Astrocyte (in vitro differentiated cells and primary cell): Measurements from ENCODE around the gene ITGAE. TPM values are rescaled to one million over a fixed set of nuclear protein-coding genes. Genes with fewer than 3 reads are reported as not detected.

ENCODE experiments used
- DNase-seq: peaks from one replicate; pipeline ENCODE4 v3.0.0-alpha.2; 2010; ENCODE audit warnings: low read depth
- FAIRE-seq: peaks from 2 replicates; lab custom pipeline; 2011; peaks lifted over from hg19 to GRCh38; lab: Jason Lieb, UNC
- H2AFZ ChIP-seq: 2 replicates; pipeline ENCODE4 v1.6.0; 2012; ENCODE audit warnings: low read depth, low read length, inconsistent platforms
- H3K27ac ChIP-seq: 2 replicates; pipeline ENCODE4 v1.5.1; 2011; ENCODE audit warnings: low read depth, low read length, inconsistent platforms
- H3K27me3 ChIP-seq: 2 replicates; pipeline ENCODE4 v1.6.0; 2011; ENCODE audit warnings: low read length, inconsistent platforms; ENCODE audit not compliant: insufficient read depth
- H3K36me3 ChIP-seq: 2 replicates; pipeline ENCODE4 v1.5.1; 2011; ENCODE audit warnings: low read length, inconsistent platforms; ENCODE audit not compliant: insufficient read depth
- H3K4me1 ChIP-seq: 2 replicates; pipeline ENCODE4 v1.5.1; 2011; ENCODE audit warnings: low read length, inconsistent platforms; ENCODE audit not compliant: insufficient read depth
- H3K4me2 ChIP-seq: 2 replicates; pipeline ENCODE4 v1.6.0; 2012; ENCODE audit warnings: low read length, inconsistent platforms
- H3K4me3 ChIP-seq: 2 replicates; pipeline ENCODE4 v1.5.1; 2011; ENCODE audit warnings: low read depth, mild to moderate bottlenecking, low read length, inconsistent platforms; ENCODE audit not compliant: insufficient read depth
- H3K79me2 ChIP-seq: 2 replicates; pipeline ENCODE4 v1.6.0; 2012; ENCODE audit warnings: mild to moderate bottlenecking, low read length, inconsistent platforms; ENCODE audit not compliant: insufficient read depth
- H3K9ac ChIP-seq: 2 replicates; pipeline ENCODE4 v1.6.0; 2012; ENCODE audit warnings: mild to moderate bottlenecking, low read length, inconsistent platforms
- H3K9me3 ChIP-seq: 2 replicates; pipeline ENCODE4 v1.5.1; 2012; ENCODE audit warnings: low read depth, mild to moderate bottlenecking, low read length, inconsistent platforms; ENCODE audit not compliant: insufficient read depth
- H4K20me1 ChIP-seq: 2 replicates; pipeline ENCODE4 v1.6.0; 2012; ENCODE audit warnings: low read length, inconsistent platforms; ENCODE audit not compliant: insufficient read depth
- H3K27ac Mint-ChIP-seq: one replicate; pipeline ENCODE4 v1.8.0; 2021; ENCODE audit warnings: mild to moderate bottlenecking, mixed read lengths; ENCODE audit not compliant: unreplicated experiment
- H3K27me3 Mint-ChIP-seq: one replicate; pipeline ENCODE4 v1.8.0; 2021; ENCODE audit warnings: low read depth, mixed read lengths; ENCODE audit not compliant: unreplicated experiment
- H3K36me3 Mint-ChIP-seq: one replicate; pipeline ENCODE4 v1.8.0; 2021; ENCODE audit warnings: low read depth, mixed read lengths; ENCODE audit not compliant: unreplicated experiment
- H3K4me1 Mint-ChIP-seq: one replicate; pipeline ENCODE4 v1.8.0; 2021; ENCODE audit warnings: low read depth, mixed read lengths; ENCODE audit not compliant: unreplicated experiment
- H3K4me3 Mint-ChIP-seq: one replicate; pipeline ENCODE4 v1.8.0; 2021; ENCODE audit warnings: mild to moderate bottlenecking, moderate library complexity, mixed read lengths; ENCODE audit not compliant: unreplicated experiment
- H3K9me3 Mint-ChIP-seq: one replicate; pipeline ENCODE4 v1.8.0; 2021; ENCODE audit warnings: mild to moderate bottlenecking, mixed read lengths; ENCODE audit not compliant: unreplicated experiment
- EZH2 ChIP-seq: IDR thresholded peaks from 2 replicates; pipeline ENCODE4 v1.6.1; 2012; ENCODE audit warnings: mild to moderate bottlenecking, low read length, inconsistent platforms; ENCODE audit not compliant: insufficient read depth
- total RNA-seq: library from RNA; stranded (reverse); gene quantifications from 2 replicates; pipeline ENCODE4 v1.2.1, GENCODE V29; 2021
- TF ChIP-seq, protein P1 (sequence below): IDR thresholded peaks from 2 replicates; pipeline ENCODE4 v1.5.1; 2011; ENCODE audit warnings: low read depth, mild to moderate bottlenecking, inconsistent platforms, low read length, moderate library complexity; ENCODE audit not compliant: insufficient read depth

Gene ITGAE
- total RNA-seq, 1 donor from 2014 or later: 30.9 TPM

DNA sequence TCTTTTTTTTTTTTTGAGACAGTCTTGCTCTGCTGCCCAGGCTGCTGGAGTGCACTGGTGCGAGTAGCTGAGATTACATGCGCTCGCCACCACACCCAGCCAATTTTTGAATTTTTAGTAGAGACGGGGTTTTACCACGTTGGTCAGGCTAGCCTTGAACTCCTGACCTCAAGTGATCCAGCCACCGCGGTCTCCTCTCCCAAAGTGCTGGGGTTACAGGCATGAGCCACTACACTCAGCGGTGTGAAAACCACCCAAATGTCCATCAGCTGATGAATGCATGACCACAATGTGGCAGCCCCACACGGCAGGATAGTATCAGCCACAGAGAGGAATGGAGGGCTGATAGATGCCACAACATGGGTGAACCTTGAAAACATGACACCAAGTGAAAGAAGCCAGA, 107.2 kb downstream of the ITGAE start:
- H3K79me2 ChIP-seq: no peaks in the 10 kb centered on the region
- peaks cover 5% of the 10 kb centered on the region for H3K9me3 ChIP-seq
- H4K20me1 ChIP-seq: no peaks in the 10 kb centered on the region
- no peak overlapping the region for H3K9ac ChIP-seq
- H3K4me1 ChIP-seq: peaks cover 7% of the 10 kb centered on the region
- TF ChIP-seq, protein P1, sequence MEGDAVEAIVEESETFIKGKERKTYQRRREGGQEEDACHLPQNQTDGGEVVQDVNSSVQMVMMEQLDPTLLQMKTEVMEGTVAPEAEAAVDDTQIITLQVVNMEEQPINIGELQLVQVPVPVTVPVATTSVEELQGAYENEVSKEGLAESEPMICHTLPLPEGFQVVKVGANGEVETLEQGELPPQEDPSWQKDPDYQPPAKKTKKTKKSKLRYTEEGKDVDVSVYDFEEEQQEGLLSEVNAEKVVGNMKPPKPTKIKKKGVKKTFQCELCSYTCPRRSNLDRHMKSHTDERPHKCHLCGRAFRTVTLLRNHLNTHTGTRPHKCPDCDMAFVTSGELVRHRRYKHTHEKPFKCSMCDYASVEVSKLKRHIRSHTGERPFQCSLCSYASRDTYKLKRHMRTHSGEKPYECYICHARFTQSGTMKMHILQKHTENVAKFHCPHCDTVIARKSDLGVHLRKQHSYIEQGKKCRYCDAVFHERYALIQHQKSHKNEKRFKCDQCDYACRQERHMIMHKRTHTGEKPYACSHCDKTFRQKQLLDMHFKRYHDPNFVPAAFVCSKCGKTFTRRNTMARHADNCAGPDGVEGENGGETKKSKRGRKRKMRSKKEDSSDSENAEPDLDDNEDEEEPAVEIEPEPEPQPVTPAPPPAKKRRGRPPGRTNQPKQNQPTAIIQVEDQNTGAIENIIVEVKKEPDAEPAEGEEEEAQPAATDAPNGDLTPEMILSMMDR: no peak
- TF ChIP-seq EZH2: no peak
- H2AFZ ChIP-seq: no peak overlapping the region
- DNase-seq: no peak
- no peak for FAIRE-seq
- H3K27me3 ChIP-seq: peaks cover 14% of the 10 kb centered on the region
- peak overlapping the region; percentile 58 for H3K27ac Mint-ChIP-seq
- peaks cover 2% of the 10 kb centered on the region for H3K9me3 Mint-ChIP-seq
- H3K36me3 ChIP-seq: no peaks in the 10 kb centered on the region
- H3K4me2 ChIP-seq: no peak overlapping the region
- no peaks in the 10 kb centered on the region for H3K36me3 Mint-ChIP-seq
- H3K4me3 ChIP-seq: no peak overlapping the region
- no peak overlapping the region for H3K4me3 Mint-ChIP-seq
- no peak overlapping the region for H3K27ac ChIP-seq
- peaks cover 2% of the 10 kb centered on the region for H3K4me1 Mint-ChIP-seq
- peaks cover 15% of the 10 kb centered on the region for H3K27me3 Mint-ChIP-seq

DNA sequence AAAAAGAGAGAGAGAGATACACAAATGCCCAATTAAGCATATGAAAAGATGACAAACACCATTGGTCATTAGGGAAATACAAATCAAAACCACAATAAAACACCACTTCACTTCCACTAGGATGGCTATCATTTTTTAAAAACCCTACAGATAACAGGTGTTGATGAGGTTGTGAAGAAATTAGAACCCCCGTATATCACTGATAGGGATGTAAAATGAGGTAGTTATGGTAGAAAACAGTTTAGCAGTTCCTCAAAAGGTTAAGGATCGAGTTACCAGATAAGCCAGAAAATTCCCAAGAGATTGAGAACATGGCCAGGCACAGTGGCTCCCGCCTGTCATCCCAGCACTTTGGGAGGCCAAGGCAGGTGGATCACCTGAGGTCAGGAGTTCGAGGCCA, 107.8 kb downstream of the ITGAE start:
- peaks cover 7% of the 10 kb centered on the region for H3K4me1 ChIP-seq
- FAIRE-seq (no peak), DNase-seq (no peak)
- peaks cover 2% of the 10 kb centered on the region for H3K4me1 Mint-ChIP-seq
- H3K4me2 ChIP-seq: no peak overlapping the region
- no peaks in the 10 kb centered on the region for H3K36me3 Mint-ChIP-seq
- peaks cover 3% of the 10 kb centered on the region for H3K9me3 ChIP-seq
- H3K79me2 ChIP-seq: no peaks in the 10 kb centered on the region
- peaks cover 19% of the 10 kb centered on the region for H3K27me3 Mint-ChIP-seq
- H3K36me3 ChIP-seq: no peaks in the 10 kb centered on the region
- no peaks in the 10 kb centered on the region for H4K20me1 ChIP-seq
- no peak overlapping the region for H3K4me3 Mint-ChIP-seq
- H3K9ac ChIP-seq: no peak overlapping the region
- peaks cover 16% of the 10 kb centered on the region for H3K27me3 ChIP-seq
- H3K27ac ChIP-seq: no peak overlapping the region
- peaks cover 2% of the 10 kb centered on the region for H3K9me3 Mint-ChIP-seq
- no peak overlapping the region for H3K27ac Mint-ChIP-seq
- no peak overlapping the region for H2AFZ ChIP-seq
- no peak for TF ChIP-seq EZH2
- TF ChIP-seq, protein P1: no peak
- no peak overlapping the region for H3K4me3 ChIP-seq

DNA sequence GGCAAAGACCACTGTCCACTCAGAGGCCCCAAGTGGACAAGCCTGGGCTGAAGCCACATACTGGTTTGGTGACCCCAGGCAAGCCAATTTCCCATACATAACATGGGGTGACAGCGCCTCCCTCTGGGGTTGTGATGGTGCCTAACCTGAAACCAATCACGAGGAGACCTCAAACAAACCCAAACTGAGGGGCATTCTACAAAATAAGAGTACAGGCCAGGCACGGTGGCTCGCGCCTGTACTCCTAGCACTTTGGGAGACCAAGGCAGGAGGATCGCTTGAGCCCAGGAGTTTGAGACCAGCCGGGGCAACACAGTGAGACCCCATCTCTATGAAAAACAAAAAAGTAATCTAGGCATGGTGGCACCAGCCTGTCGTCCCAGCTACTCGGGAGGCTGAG, 108.6 kb downstream of the ITGAE start:
- Histone ChIP-seq H3K4me1 (peaks cover 7% of the 10 kb centered on the region), H3K36me3 (no peaks in the 10 kb centered on the region), H3K9ac (no peak overlapping the region), H3K27me3 (peaks cover 14% of the 10 kb centered on the region), H3K27ac (no peak overlapping the region), H3K4me2 (no peak overlapping the region), H3K4me3 (no peak overlapping the region), H3K79me2 (no peaks in the 10 kb centered on the region), H3K9me3 (no peaks in the 10 kb centered on the region), H4K20me1 (no peaks in the 10 kb centered on the region), H2AFZ (no peak overlapping the region)
- no peak for TF ChIP-seq EZH2
- TF ChIP-seq, protein P1: no peak
- Mint-ChIP-seq H3K27ac (no peak overlapping the region), H3K4me1 (peaks cover 2% of the 10 kb centered on the region), H3K4me3 (no peak overlapping the region), H3K36me3 (no peaks in the 10 kb centered on the region), H3K9me3 (no peaks in the 10 kb centered on the region), H3K27me3 (peaks cover 15% of the 10 kb centered on the region)
- FAIRE-seq: no peak
- DNase-seq: no peak
